Suppressor macrophage treated with lipopolysaccharide for 4 hours (primary cell): ENCODE data around the gene LRRN2.

ENCODE experiments used
- DNase-seq: peaks from one replicate; pipeline ENCODE4 v3.0.0-alpha.2; 2020

Gene LRRN2

GRCh38 chr1:204711947-204712701, 26.6 kb upstream of the LRRN2 start:
- DNase-seq: no peak

- no peak for DNase-seq
Observed at GRCh38 chr1:204711103-204711946, 25.8 kb upstream of the LRRN2 start.

- DNase-seq: no peak
Observed at GRCh38 chr1:204709960-204710912, 24.7 kb upstream of the LRRN2 start.

DNA sequence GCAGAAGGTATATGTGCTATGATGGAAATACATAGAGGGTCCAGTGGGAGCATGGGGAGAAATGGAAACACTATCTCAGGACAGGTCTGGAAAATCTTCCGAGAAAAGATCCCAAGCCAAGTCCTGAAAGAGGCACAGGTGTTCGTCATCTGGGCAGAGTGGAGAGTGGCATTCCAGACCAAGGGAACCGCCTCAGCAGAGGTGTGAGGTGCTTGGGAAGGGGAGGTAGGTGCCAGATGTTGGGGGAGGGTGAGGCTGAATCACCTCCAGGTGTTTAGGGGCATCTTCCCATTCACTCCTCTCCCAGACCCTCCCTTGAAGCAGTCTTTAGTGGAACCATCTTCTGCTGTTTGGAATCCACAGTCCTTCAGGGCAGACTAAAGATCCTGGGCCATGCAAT, 23.5 kb upstream of the LRRN2 start:
- no peak for DNase-seq

DNA sequence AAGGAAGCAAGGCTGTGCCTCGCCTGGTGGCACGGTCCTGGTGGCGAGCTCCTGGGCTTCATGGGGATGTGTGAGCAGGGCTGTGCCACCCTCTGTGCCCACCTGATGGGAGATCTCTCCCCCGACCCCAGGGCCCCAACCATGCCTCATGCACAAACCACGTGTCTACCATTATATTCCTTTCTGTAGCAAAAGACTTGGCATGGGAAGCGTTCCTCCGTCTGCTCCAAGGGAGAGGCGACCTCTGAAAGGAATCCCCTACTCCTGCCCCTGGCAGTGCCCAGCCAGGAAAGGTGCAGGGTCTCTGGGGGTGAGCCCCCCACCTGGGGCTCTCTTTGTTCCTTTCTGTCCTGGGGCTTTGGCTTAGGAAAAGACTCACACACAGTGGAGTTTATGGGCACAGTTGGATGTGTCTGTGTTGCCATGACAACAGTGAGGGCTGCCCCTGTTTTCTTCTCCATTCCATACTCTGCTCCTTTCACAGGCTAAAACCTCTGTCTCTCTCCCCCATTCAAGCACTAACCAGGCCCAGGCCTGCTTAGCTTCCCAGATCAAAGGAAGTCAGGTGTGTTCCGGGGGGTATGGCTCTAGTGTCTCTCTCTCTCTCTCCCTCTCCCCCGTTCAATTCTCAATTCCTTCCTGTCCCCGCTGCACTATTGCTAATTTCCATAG, 21.4 kb upstream of the LRRN2 start:
- no peak for DNase-seq

DNA sequence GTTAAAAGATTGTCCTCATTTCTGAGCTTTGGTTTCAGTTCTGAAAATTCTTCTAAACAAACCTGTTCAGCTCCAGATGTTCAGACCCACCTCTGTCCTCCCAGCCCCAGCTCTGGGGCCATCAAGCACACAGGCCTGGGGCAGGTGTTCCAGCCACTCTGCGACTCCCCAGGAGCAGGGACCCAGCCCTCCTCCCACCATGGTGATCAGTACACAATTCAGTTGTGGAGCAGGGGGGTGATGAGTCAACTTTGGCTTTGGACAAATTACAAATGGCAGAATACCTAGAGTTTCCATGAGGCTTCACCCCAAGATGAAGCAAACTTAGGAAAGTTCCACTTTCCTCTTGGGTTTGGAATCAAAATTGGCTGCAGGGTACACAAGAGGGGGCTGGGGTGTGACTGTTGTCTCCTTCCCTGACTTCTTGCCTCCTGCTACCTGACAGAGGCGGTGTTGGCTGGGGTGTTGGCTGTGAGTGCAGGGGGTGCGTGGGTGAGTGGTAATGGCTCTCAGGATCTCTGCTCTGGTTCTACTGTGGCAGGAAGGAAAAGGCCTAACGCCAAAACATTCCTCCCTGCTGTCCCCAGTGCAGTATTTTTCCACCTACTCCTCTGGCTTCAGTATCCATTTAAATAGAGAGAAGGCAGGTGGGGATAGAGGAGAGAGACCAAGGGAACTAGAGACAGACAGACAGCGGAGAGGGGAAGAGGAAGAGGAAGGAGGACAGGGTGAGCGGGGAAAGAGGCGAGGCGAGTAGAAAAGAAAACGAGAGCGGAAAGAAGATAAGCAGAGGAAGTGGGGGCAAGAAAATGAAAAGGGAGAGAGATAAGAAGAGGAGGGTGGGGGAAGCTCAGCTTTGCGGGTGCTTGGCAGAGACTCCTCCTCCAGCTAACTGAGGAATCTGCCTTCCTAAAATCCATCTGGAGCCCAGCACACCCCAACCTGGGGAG, 20.6 kb upstream of the LRRN2 start:
- no peak for DNase-seq

GRCh38 chr1:204705493-204705811, 19.9 kb upstream of the LRRN2 start:
- no peak for DNase-seq

DNA sequence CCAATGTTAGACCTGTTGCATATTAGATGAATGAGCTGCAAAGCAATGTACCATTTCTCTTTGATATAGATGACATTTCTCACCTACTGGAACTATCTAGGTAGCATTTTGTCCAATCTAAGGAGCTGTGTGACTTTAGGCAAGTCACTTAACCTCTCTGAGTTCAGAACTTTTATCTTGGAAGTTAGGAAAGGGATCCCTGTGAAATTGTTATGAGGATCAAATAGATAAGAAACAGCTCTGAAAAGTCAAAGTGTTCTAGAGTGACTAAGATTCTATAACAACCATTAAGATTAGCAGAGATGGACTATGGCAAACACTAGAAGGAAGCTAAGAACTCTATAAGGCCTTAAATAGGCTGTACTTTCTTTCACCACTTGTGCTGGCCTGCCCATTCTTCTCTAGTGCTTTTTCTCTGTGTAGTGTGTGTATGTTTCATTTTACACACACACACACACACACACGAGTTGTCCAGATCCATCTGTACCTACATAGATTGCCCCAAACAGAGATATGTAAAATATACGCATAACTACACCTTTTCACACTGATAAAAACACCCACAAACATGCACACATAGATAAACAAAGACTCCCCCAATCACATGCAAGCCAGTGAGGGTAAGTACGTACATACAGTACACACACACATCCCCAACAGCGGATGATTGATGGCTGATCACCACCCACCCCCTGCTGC, 19.4 kb upstream of the LRRN2 start:
- DNase-seq: no peak

- DNase-seq: peak; percentile 3
Observed at GRCh38 chr1:204703826-204704612, 18.5 kb upstream of the LRRN2 start.

DNA sequence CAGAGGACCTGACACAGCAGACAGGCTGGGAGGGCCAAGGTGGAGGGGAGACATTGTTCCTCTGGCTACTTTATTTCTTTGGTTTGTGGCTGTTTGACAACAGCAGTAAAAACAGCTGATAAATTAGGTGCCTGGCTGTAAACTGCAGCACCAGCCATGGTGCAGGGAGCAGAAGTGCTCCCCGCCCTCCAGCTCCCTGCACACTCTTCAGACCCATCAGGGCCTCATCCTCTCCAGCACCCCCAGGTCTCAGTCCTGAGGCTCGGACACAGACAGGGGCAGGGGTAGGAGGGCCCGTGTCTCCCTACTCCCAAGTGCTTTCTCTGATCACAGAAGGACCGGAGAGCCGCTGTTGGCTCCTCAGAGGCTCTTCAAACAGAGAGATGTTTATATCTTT, 17.7 kb upstream of the LRRN2 start:
- no peak for DNase-seq

DNA sequence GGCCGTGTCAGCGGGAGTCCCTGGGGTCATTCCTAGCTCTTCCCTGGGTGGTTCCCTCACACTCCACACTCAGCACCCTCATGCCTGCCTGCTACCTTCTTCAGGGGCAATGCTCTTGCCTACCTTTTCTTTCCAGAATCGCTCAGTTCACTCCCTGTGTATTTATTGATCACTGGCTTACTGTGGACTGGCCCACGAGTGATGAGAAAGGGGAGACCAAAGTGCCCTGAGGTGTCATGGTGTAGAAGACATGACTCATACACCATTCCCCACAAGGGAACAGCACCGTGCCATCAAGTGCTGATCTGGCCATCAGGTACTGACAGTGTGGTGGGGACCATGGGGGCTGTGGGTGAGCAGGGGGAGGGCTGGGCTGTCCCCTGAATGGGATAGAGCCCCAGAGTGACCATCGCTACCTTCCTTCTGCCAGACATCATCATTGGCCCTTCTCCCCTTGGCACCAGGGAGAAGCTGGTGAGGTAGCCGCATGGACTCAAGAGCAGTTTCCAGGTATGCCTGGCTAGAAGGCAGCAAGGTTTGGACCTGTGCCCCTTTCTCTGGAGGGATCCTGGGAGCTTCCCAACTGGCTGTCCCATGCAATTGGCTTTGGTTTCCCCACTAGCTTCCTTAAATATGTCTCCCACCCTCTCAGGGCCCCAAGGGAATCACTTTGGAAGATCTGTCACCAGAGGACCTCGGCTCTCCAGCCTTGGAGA, 17.2 kb upstream of the LRRN2 start:
- DNase-seq: no peak

GRCh38 chr1:204701229-204701628, 15.7 kb upstream of the LRRN2 start:
- DNase-seq: no peak

DNA sequence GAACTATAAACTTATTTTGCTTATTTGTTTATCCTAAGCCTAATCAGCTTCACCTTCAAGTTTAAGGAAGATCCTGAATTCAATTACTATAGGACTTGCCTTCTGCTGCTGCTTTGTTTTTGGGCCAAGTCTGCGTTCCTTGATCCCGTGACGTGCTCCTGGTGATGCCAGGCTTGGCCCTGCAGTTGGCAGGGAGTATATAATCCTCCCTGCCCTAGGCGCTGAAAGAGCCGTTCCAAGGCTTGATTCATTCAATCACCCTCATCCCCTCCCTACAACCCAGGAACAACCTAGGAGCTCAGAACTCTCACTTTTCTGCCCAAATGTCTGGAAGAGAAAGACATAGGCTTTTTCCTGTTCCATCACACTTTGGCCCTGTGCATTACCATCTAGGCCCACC, 12.4 kb upstream of the LRRN2 start:
- no peak for DNase-seq

GRCh38 chr1:204696606-204697005, 11.1 kb upstream of the LRRN2 start:
- no peak for DNase-seq

- DNase-seq: no peak
Observed at GRCh38 chr1:204695692-204696091, 10.2 kb upstream of the LRRN2 start.

DNA sequence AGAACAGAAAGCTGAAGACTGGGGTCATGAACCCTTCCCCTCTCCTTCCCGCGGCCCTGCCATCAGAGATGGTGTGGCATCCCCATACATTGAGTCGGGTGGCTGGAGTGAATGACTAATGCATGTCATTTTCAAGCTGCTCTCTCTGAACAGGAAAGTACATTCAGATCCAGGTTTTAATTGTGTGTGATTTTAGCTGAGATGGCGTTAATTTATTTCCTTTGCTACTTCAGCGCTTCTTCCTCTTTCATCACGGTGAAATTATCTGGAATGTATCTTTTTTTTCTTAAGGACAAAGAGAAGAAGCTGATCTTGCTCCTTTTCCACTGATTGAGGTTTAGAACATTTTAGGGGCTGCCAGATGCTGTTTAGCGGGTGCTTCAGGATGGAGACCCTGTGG, 8.6 kb upstream of the LRRN2 start:
- no peak for DNase-seq

DNA sequence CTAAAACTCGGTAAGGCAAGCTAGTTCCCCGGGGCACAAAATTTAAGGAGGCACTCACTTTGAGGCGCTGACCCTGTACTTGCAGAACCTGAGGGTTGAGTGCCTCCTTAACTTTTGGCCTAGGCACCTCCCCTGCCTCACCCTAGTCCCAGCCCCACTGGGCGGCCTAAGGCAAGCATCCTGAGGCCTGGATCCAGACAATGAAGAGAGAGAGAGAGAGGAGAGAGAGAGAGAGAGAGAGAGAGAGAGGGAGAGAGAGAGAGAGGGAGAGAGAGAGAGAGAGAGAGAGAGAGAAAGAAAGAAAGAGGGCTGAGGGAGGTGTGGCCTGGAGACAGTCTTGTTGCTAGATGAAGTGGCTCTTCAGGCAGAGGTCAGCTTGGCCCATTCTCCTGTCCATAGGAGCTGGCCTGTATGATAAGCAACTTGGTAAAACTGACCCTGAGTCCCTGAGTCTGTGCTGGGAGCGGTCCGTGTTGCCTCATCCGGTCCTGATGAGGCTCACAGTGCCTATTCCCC, 7.4 kb upstream of the LRRN2 start:
- DNase-seq: no peak

DNA sequence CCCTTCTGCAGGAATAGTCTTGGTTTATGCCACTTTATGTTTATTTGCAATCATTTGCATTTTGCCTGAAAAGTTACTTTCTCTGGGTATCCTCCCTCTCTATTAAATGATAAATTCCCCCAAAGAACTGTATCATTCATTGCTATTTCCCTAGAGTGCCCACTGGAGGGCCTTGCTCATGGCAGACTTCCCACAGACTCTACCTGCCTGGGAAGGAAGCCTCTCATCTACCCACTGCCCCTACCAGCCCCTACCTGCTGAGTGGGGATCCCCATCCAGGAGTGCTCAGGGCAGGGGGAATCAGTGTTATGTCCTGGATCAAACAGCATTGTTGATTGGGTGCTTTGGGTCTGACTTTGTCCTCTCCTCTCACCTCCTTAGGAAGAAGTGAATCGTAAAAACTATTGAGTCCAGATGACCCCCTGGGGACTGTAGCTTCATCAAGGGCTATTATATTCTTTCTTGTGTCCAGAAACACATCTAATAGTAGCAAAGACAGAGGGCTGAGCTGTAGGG, 6.8 kb upstream of the LRRN2 start:
- no peak for DNase-seq

DNA sequence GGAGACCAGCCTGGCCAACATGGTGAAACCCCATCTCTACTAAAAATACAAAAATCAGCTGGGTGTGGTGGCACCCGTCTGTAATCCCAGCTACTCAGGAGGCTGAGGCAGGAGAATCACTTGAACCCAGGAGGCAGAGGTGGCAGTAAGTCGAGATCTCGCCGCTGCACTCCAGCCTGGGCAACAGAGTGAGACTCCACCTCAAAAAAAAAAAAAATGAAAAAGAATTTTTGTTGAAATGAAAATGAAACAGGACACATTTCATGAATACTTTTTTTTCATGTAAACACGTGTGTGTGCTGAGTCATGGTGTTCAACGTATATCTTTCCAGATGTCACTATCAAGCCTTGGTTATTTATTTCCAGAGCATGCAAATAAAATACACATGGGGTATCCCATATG, 5.8 kb upstream of the LRRN2 start:
- DNase-seq: peak; percentile 31
